GM15510 (cell line): ENCODE results near the gene CDKL1.

Source experiments
- POLR2A ChIP-seq: IDR thresholded peaks from 3 replicates; pipeline ENCODE4 v1.6.1; 2011; ENCODE audit warnings: borderline replicate concordance; ENCODE audit not compliant: insufficient read length; ENCODE audit errors: extremely low read depth

The CDKL1 gene

DNA sequence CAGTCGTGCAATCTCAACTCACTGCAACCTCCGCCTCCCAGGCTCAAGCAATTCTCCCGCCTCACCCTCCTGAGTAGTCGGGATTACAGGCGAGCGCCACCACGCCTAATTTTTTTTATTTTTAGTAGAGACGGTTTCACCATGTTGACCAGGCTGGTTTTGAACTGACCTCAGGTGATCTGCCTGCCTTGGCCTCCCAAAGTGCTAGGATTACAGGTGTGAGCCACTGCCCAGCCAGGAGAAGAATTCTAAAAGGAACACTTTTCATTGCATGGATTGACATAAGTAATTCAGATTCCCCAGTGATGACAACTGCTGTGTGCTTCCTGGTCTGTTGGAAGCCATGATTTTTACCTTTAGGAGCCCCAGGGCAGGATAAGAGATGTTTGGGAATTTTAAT, 62.5 kb downstream of the CDKL1 start:
- TF ChIP-seq POLR2A = no peak

DNA sequence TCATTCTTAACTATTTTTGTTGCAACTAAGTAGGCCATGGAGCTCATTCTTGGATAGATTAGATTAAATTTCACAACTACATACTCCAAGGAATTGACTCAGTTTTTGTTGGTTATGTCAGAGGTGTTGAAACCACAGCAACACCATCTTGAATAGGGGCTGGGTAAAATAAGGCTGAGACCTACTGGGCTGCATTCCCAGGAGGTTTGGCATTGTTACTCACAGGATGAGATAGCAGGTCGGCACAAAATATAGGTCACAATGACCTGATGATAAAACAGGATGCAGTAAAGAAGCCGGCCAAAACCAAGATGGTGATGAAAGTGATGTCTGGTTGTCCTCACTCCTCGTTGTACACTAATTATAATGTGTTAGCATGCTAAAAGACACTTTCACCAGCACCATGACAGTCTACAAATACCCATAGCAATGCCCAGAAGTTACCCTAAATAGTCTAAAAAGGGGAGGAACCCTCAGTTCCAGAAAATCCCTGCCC, 63.6 kb downstream of the CDKL1 start:
- no peak for TF ChIP-seq POLR2A

GRCh38 chr14:50331596-50331995, 65.1 kb downstream of the CDKL1 start:
- TF ChIP-seq POLR2A = no peak

DNA sequence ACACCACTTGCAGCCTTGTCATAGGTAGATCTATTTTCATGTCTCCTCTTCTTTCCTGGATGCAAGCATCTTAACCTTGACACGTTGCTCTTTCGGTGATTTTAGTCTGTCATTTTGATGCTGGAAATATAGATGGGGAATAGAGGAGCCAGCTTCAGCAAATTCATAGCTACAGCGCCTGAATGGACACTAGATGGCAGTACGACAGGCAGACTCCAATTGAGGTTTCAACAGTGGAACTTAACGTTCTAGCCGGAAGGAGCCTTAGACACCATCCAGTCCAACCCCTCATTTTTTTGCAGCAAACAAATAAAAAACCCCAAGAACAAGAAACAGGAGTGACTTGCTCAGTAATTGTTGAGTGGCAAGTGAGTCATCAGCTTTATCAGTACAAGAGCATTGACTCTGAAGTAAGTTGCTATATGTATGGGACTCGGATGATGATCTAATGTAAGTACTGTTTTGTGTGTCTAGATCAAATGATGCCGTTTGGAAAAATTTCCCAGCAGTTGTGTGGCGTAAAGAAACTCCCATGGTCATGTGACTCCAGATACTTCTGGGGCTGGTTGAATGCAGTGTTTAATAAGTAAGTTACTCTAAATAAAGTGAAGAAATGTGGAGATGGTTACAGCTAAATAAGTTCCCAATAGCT, 75.5 kb downstream of the CDKL1 start:
- TF ChIP-seq POLR2A = no peak

DNA sequence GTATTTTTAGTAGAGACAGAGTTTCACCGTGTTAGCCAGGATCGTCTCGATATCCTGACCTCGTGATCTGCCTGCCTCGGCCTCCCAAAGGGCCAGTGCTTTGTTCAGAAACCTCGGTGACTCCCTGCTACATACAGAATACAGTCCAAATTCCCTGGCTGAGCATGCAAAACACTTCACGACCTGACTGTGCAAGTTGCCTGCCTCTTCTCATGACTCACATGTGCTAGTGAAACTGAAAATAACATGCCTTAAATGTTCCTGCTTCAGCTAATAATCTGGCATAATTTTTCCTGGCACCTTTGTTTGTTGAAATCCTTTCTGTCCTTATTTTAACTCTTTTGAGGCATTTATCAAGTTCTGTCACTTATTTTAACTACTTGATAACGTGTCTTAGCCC, 76.4 kb downstream of the CDKL1 start:
- no peak for TF ChIP-seq POLR2A

DNA sequence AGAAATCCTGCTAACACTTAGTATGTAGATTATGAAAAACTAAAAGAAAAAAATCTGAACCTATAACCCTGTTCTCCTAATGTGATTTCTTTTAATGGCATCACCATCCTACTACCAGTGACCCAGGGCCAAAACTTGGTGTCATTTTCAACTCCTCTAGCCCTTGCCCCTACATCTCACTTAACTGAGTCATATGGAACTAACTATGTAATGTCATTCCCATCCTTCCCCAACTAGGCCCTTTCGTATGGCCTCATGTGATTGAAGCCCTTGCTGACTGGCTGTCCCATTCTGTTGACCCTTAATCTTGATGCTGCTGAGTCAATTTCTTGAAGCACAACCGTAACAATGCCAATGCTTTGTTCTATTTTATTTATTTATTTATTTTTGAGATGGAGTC, 77.0 kb downstream of the CDKL1 start:
- no peak for TF ChIP-seq POLR2A

DNA sequence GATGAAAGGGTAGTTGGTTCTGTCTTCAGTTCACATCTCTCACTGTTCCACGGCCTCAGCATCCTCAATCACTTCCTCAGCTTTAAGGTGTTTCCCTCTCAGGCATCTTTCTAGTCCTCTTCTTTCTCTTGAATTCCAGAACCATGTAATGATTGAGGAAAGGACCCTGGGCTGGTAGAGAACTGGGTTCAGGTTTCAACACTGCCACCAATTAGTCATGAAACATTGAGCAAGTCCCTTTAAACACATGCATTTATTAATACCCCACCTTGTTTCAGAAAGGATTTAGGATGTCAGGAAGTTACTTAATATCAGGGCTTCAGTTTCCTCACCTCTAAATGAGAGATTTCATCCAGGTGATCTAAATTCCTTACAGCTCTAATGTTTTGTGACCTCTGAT, 77.4 kb downstream of the CDKL1 start:
- no peak for TF ChIP-seq POLR2A

DNA sequence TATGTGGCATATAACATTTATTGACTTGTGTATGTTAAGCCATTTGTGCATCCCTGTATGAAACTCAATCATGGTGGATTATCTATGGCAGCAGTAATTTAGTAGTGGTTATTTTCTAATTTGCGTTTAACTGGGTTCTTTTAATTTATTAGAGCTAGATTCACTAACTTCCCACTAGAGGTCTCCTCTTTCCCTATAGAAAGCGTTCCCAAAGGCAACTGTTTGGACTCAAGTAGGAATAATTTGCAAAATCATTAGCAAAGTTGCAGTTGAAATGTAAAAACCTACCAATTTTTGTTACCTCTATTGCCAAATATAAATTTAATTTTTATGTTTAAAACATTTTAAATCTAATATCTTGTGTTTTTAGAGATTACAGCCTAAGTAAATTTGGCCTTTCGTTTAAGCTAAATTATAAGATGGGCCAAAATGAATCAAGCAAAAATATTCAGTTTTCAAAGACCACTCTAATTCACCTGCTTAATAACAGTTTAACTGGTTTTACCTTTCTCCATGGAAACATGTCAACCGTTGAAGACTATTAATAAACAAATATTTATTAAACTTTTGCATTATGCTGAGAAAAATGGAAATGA, 78.6 kb downstream of the CDKL1 start:
- no peak for TF ChIP-seq POLR2A

GRCh38 chr14:50312734-50313054, 84.0 kb downstream of the CDKL1 start:
- TF ChIP-seq POLR2A = no peak

GRCh38 chr14:50311972-50312733, 84.5 kb downstream of the CDKL1 start, which contains the start of the genes DMAC2L and L2HGDH:
DMAC2L (plus strand) TSS chr14:50312324; CDS start chr14:50321488, 9,164 bp downstream.
L2HGDH (minus strand) TSS chr14:50312229; CDS start chr14:50312150, 79 bp downstream.
- TF ChIP-seq POLR2A = peak; percentile 81

- no peak for TF ChIP-seq POLR2A
Measured at GRCh38 chr14:50311337-50311971, 85.2 kb downstream of the CDKL1 start.

GRCh38 chr14:50310445-50310844, 86.2 kb downstream of the CDKL1 start:
- no peak for TF ChIP-seq POLR2A

- TF ChIP-seq POLR2A = no peak
Measured at GRCh38 chr14:50308363-50308915, 88.2 kb downstream of the CDKL1 start.

DNA sequence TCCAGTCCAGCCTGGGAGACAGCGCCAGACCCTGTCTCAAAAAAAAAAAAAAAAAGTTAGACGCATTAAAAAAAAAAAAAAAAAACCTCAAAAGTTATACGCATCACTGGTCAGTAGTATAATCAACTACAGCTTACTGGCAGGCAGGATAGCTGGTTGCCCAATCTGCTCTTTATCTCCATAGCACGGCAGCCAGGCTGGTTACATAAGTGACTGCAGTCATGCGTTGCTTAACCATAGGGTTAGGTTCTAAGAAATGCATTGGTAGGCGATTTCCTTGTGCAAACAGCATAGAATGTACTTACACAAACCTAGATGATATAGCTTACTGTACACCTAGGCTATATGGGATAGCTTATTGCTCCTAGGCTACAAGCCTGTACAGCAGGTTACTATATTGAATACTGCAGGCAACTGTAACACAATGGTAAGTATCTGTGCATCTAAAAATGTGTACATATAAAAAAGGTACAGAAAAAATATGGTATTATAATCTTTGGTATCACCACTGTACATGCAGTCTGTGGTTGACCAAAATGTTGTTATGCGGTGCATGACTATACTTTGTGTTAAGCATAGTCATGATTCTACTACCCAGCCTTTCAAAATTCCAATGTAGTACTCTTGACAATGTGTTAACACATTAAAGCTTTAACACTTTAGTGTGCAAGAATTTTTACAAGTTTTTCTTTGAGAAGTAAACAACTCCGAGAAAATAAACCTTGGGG, 92.8 kb downstream of the CDKL1 start:
- no peak for TF ChIP-seq POLR2A
